H1 (cell line): ENCODE data around the gene MITF. TPM values are rescaled to one million over a fixed set of nuclear protein-coding genes. Genes with fewer than 3 reads are reported as not detected.

Experiments used
- CBX5 ChIP-seq: fragments of 300-800, 300-1000 bp; sonication (generic); IDR thresholded peaks from 2 replicates; pipeline ENCODE4 v1.7.1; 2016; ENCODE audit warnings: antibody characterized with exemption, low read length, low read depth
- USF2 ChIP-seq: IDR thresholded peaks from 2 replicates; pipeline ENCODE4 v1.6.1; 2011; ENCODE audit warnings: low read length, improper control_type of control experiment
- polyA plus RNA-seq, 7 experiments: library from polyadenylated mRNA; depleted of rRNA in 3 of 7; stranded (reverse) in 5 of 7; unstranded in 2 of 7; fragments of >200 nt in 5 of 7; fragments of 200-250 nt in 2 of 7; gene quantifications; 1 replicate in 5 of 7; 2 replicates in 1 of 7; 4 replicates in 1 of 7; pipeline versions ENCODE4 v1.2.1 to v1.2.3, GENCODE V29; 2011 to 2013; ENCODE audit warnings: missing spikeins in 2 of 7, mixed read lengths in 2 of 7
- total RNA-seq: library from RNA; stranded (reverse); fragmentation: NEBNext Ultra II Directional; extraction: Animal tissue kit (Norgen Biotek cat#: 25700); gene quantifications from 2 replicates; pipeline ENCODE4 v1.2.1, GENCODE V29; 2021
- TF ChIP-seq, protein P1 (sequence below): IDR thresholded peaks from 2 replicates; pipeline ENCODE4 v1.6.1; 2012; ENCODE audit warnings: low read length, inconsistent platforms

MITF gene
- total and polyA plus RNA-seq, 2 of the 8 experiments (the other 6 are each of a cell fraction or from before 2014, with no cell fraction given) = 0.53 to 1.4 TPM

GRCh38 chr3:69985266-69985665, 246.0 kb downstream of the MITF start (continued):
- TF ChIP-seq USF2 (no peak), CBX5 (no peak)
- TF ChIP-seq, protein P1, sequence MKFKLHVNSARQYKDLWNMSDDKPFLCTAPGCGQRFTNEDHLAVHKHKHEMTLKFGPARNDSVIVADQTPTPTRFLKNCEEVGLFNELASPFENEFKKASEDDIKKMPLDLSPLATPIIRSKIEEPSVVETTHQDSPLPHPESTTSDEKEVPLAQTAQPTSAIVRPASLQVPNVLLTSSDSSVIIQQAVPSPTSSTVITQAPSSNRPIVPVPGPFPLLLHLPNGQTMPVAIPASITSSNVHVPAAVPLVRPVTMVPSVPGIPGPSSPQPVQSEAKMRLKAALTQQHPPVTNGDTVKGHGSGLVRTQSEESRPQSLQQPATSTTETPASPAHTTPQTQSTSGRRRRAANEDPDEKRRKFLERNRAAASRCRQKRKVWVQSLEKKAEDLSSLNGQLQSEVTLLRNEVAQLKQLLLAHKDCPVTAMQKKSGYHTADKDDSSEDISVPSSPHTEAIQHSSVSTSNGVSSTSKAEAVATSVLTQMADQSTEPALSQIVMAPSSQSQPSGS = no peak
